ENCODE measurements around the gene PLN.

Gene PLN

DNA sequence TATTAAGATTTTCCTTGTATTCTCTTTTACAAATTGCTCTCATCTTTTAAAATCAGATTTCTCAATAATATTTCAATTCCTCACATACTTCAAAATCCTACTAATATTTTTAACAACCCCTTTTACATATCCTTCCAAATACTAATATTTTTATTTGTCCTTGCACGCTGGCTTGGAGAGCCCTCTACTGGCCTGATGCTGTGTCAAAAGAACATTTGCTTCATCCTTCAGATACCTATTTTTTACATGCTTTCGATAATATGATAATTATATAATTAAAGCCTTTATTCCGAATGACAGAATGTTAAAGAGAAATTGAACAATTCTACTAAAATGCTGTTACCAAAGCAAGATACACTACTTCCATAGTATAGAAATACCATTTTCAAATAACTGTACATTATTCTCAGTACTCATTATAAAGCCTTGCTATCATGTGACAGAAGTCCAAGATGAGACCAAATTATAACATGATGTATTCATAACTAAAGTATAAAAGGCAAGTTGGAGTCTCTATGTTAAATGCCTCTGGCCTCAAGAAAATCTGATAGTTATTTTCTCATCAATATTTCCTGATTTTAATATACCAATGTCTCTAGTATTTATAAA lies 39.0 kb upstream of the PLN start:
- POLR2A ChIA-PET, result no interaction called here
- no peaks in the 10 kb centered on the region for H3K9me3 ChIP-seq (ENCODE audit: control insufficient read depth, insufficient read depth, low read depth, low read length)
- CTCF ChIA-PET, result interaction anchor here (0.9 to 1.0 kb wide), 2 partner anchors 16 to 97 kb away, joined by 3 read pairs; no protein-coding TSS in a partner anchor

DNA sequence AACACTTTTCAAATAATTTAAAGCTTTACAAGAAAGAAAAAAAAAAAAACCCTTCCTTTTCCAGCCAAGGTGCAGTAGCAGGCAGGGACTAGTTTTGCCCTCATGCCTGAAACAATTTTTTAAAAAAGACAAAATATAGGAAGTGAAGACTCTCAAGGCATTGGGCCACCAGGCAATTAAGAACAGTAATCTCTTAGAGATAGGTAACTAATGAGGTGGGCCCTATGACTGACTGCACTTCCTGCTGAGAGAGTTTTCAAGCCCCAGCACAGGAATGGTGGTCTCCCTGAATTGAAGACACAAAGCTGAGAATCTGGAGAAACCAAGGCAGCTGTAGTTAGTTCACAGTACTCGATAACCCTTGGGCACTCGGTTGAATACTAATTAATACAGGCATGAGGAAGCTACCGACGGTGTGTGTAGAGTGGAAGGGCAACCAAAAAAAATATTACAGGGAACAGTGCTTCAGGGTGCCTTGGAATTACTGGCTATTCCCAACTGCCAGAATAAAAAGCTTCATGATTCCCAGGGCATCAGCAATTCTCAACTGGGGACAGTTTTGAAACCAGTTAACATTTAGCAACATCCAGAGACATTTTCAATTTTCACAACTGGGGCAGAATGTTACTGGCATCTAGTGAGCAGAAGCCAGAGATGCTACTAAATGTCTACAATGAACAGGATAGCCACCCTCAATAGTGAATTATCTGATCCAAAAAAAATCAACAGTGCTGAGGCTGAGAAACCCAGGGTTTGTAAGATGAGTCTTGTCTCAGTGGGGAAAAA lies 36.0 kb upstream of the PLN start:
- no peak overlapping the region for H3K4me3 ChIP-seq (ENCODE audit: low read depth, low read length)
- H3K27ac ChIP-seq (ENCODE audit: extremely low read depth, low read depth, low read length), result no peak overlapping the region
- TF ChIP-seq GLIS2 (tag by site-specific recombination; IDR thresholded peaks at IDR 0.05), result no peak
- no peak for TF ChIP-seq ZNF223 (tag by site-specific recombination; IDR thresholded peaks at IDR 0.05)
- no peak for TF ChIP-seq ZNF138 (tag by site-specific recombination; IDR thresholded peaks at IDR 0.05; ENCODE audit: borderline replicate concordance)
- TF ChIP-seq INSM2 (tag by site-specific recombination; IDR thresholded peaks at IDR 0.05), result no peak
- TF ChIP-seq ZNF510 (tag by site-specific recombination; IDR thresholded peaks at IDR 0.05; ENCODE audit: insufficient replicate concordance), result no peak
- no peaks in the 10 kb centered on the region for H3K36me3 ChIP-seq (ENCODE audit: control insufficient read depth in 2 of 2, insufficient read depth in 1 of 2, low read length in 2 of 2)
- POLR2A ChIA-PET, result no interaction called here
- H3K4me1 ChIP-seq (ENCODE audit: control insufficient read depth, insufficient read depth, low read length), result no peaks in the 10 kb centered on the region
- H3K9me3 ChIP-seq (ENCODE audit: control insufficient read depth, insufficient read depth, low read depth, low read length), result no peaks in the 10 kb centered on the region
- CTCF ChIA-PET, result interaction anchor here (0.6 to 1.6 kb wide), 7 partner anchors 15 to 432 kb away, joined by 3 to 4 read pairs (median 3); no protein-coding TSS in a partner anchor

More for the DNA sequence above, 39.0 kb upstream of the PLN start:
- H3K4me3 ChIP-seq (ENCODE audit: low read depth, low read length), result no peak overlapping the region
- no peak for TF ChIP-seq ZNF174 (tag by site-specific recombination; IDR thresholded peaks at IDR 0.05)
- no peak for TF ChIP-seq SP7 (tag by site-specific recombination; IDR thresholded peaks at IDR 0.05)
- TF ChIP-seq ZNF391 (tag by site-specific recombination; IDR thresholded peaks at IDR 0.05; ENCODE audit: borderline replicate concordance, low read depth), result no peak
- no peak for TF ChIP-seq ZNF529 (tag by site-specific recombination; IDR thresholded peaks at IDR 0.05; ENCODE audit: insufficient replicate concordance)
- TF ChIP-seq ZNF654 (tag by site-specific recombination; IDR thresholded peaks at IDR 0.05; ENCODE audit: low read depth), result peak; percentile 57
- no peak for TF ChIP-seq OVOL3 (tag by site-specific recombination; IDR thresholded peaks at IDR 0.05)
- TF ChIP-seq KLF9 (tag by site-specific recombination; IDR thresholded peaks at IDR 0.05; ENCODE audit: low read depth), result no peak
- no peak for TF ChIP-seq KLF10 (tag by site-specific recombination; IDR thresholded peaks at IDR 0.05)
- TF ChIP-seq GLIS2 (tag by site-specific recombination; IDR thresholded peaks at IDR 0.05), result no peak
- H3K36me3 ChIP-seq (ENCODE audit: control insufficient read depth in 2 of 2, insufficient read depth in 1 of 2, low read length in 2 of 2), result peaks cover 0 to 6% of the 10 kb centered on the region in 2 experiments; a peak in 2 of 3 replicates
- H3K27ac ChIP-seq (ENCODE audit: extremely low read depth, low read depth, low read length), result no peak overlapping the region
- H3K4me1 ChIP-seq (ENCODE audit: control insufficient read depth, insufficient read depth, low read length), result no peaks in the 10 kb centered on the region

- Histone ChIP-seq H3K27ac (ENCODE audit: extremely low read depth, low read depth, low read length) (no peak overlapping the region), H3K4me1 (ENCODE audit: control insufficient read depth, insufficient read depth, low read length) (no peaks in the 10 kb centered on the region), H3K36me3 (ENCODE audit: control insufficient read depth in 2 of 2, insufficient read depth in 1 of 2, low read length in 2 of 2) (no peaks in the 10 kb centered on the region), H3K4me3 (ENCODE audit: low read depth, low read length) (no peak overlapping the region), H3K9me3 (ENCODE audit: control insufficient read depth, insufficient read depth, low read depth, low read length) (no peaks in the 10 kb centered on the region)
- ChIA-PET POLR2A (no interaction called here), CTCF (no interaction called here)
- TF ChIP-seq ZNF514 (tag by site-specific recombination; IDR thresholded peaks at IDR 0.05) (no peak), ZNF510 (tag by site-specific recombination; IDR thresholded peaks at IDR 0.05; ENCODE audit: insufficient replicate concordance) (no peak), ZNF692 (tag by site-specific recombination; IDR thresholded peaks at IDR 0.05) (no peak), ZNF585B (tag by site-specific recombination; IDR thresholded peaks at IDR 0.05) (no peak), ZNF791 (tag by site-specific recombination; IDR thresholded peaks at IDR 0.05) (no peak), ZNF658 (tag by site-specific recombination; IDR thresholded peaks at IDR 0.05) (no peak)
- TF ChIP-seq, protein P1, sequence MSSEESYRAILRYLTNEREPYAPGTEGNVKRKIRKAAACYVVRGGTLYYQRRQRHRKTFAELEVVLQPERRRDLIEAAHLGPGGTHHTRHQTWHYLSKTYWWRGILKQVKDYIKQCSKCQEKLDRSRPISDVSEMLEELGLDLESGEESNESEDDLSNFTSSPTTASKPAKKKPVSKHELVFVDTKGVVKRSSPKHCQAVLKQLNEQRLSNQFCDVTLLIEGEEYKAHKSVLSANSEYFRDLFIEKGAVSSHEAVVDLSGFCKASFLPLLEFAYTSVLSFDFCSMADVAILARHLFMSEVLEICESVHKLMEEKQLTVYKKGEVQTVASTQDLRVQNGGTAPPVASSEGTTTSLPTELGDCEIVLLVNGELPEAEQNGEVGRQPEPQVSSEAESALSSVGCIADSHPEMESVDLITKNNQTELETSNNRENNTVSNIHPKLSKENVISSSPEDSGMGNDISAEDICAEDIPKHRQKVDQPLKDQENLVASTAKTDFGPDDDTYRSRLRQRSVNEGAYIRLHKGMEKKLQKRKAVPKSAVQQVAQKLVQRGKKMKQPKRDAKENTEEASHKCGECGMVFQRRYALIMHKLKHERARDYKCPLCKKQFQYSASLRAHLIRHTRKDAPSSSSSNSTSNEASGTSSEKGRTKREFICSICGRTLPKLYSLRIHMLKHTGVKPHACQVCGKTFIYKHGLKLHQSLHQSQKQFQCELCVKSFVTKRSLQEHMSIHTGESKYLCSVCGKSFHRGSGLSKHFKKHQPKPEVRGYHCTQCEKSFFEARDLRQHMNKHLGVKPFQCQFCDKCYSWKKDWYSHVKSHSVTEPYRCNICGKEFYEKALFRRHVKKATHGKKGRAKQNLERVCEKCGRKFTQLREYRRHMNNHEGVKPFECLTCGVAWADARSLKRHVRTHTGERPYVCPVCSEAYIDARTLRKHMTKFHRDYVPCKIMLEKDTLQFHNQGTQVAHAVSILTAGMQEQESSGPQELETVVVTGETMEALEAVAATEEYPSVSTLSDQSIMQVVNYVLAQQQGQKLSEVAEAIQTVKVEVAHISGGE (tag by site-specific recombination; conservative IDR thresholded peaks at IDR 0.05; ENCODE audit: low read depth), result no peak
Measured at GRCh38 chr6:118514689-118515088, 33.4 kb upstream of the PLN start.
